K562 (cell line): ENCODE data around the gene TGM1. TPM values are rescaled to one million over a fixed set of nuclear protein-coding genes. Genes with fewer than 3 reads are reported as not detected.

Source experiments
- ATAC-seq: fragments of 200-7000 bp; cut with Tn5 transposase; 3 replicates; pipeline ENCODE4 v1.9.1; 2020; ENCODE audit warnings: moderate library complexity
- BruUV-seq: library from RNA; stranded (reverse); fragments of 400-500 nt; replicated peaks from 2 replicates; lab custom pipeline; 2021; lab: Mats Ljungman, UMichigan
- CTCF ChIA-PET: fragments of 300-600 bp; formaldehyde crosslinking; extraction: SDS; loops from one replicate; lab custom pipeline; 2021; ENCODE audit warnings: low intra/inter-chr PET ratio; lab: Yijun Ruan, JAX
- POLR2A ChIA-PET: fragments of 300-600, 350-650 bp; sonication (Branson Sonifier 250); formaldehyde crosslinking; extraction: SDS; loops from one replicate; lab custom pipeline; 2021; ENCODE audit warnings: antibody characterized with exemption, inconsistent platforms; lab: Yijun Ruan, JAX
- DNase-seq, 4 experiments: peaks; one replicate each; pipeline versions ENCODE4 v3.0.0 to v3.0.0-alpha.2; 2011 to 2018; ENCODE audit warnings: low spot score in 3 of 4, mixed read lengths in 3 of 4; ENCODE audit errors: extremely low read depth in 1 of 4
- FAIRE-seq: peaks from 2 replicates; lab custom pipeline; 2011; peaks lifted over from hg19 to GRCh38; lab: Jason Lieb, UNC
- H2AFZ ChIP-seq: 2 replicates; pipeline ENCODE4 v1.6.0; 2011; ENCODE audit warnings: low read depth, low read length, control low read depth, inconsistent platforms
- H3K27ac ChIP-seq: fragments of 200-600 bp; 3 replicates; pipeline ENCODE4 v1.8.0; 2011; ENCODE audit warnings: low read depth, mild to moderate bottlenecking, control low read depth, inconsistent platforms, low read length, moderate library complexity, mixed read lengths; ENCODE audit errors: extremely low read depth
- H3K27me3 ChIP-seq, 2 experiments: fragments of 300-600 bp in 1 of 2; 2 replicates in 1 of 2; 3 replicates in 1 of 2; pipeline versions ENCODE4 v1.6.0 to v1.8.0; 2011; ENCODE audit warnings: inconsistent platforms in 2 of 2, low read length in 2 of 2, mild to moderate bottlenecking in 1 of 2, mixed read lengths in 1 of 2, moderate library complexity in 1 of 2; ENCODE audit not compliant: control insufficient read depth in 2 of 2, insufficient read depth in 2 of 2
- H3K36me3 ChIP-seq: fragments of 300-600 bp; 3 replicates; pipeline ENCODE4 v1.8.0; 2011; ENCODE audit warnings: mild to moderate bottlenecking, low read length, inconsistent platforms; ENCODE audit not compliant: control insufficient read depth, insufficient read depth
- H3K4me1 ChIP-seq, 2 experiments: fragments of 200-600 bp in 1 of 2; replicated peaks in 1 of 2; 2 replicates in 1 of 2; 3 replicates in 1 of 2; pipeline versions ENCODE4 v1.5.1 to v1.8.0; 2011; ENCODE audit warnings: inconsistent platforms in 2 of 2, low read length in 2 of 2, mild to moderate bottlenecking in 1 of 2, mixed read lengths in 1 of 2, moderate library complexity in 1 of 2; ENCODE audit not compliant: control insufficient read depth in 2 of 2, insufficient read depth in 2 of 2
- H3K4me2 ChIP-seq: 2 replicates; pipeline ENCODE4 v1.6.1; 2011; ENCODE audit warnings: low read length, control low read depth, inconsistent platforms, mixed read lengths; ENCODE audit not compliant: insufficient read depth
- H3K4me3 ChIP-seq: fragments of 200-600 bp; sonication (generic), shearing (Covaris generic); 2 replicates; pipeline ENCODE4 v1.5.1; 2016; ENCODE audit warnings: control low read depth, inconsistent platforms
- H3K79me2 ChIP-seq: fragments of 200-600 bp; 3 replicates; pipeline ENCODE4 v1.8.0; 2011; ENCODE audit warnings: low read length, inconsistent platforms; ENCODE audit not compliant: control insufficient read depth, insufficient read depth
- H3K9ac ChIP-seq, 2 experiments: 2 replicates each; pipeline versions ENCODE4 v1.6.0 to v1.6.1; 2011; ENCODE audit warnings: low read depth in 2 of 2, low read length in 2 of 2, control low read depth in 1 of 2, inconsistent platforms in 1 of 2, mild to moderate bottlenecking in 1 of 2, mixed read lengths in 1 of 2; ENCODE audit not compliant: insufficient read depth in 1 of 2
- H3K9me1 ChIP-seq: one replicate; pipeline ENCODE4 v1.6.0; 2011; ENCODE audit warnings: inconsistent platforms, mild to moderate bottlenecking, low read length, moderate library complexity; ENCODE audit not compliant: control insufficient read depth, insufficient read depth
- H3K9me3 ChIP-seq: replicated peaks from 2 replicates; pipeline ENCODE4 v1.5.1; 2011; ENCODE audit warnings: low read depth, low read length, inconsistent platforms; ENCODE audit not compliant: control insufficient read depth, insufficient read depth
- H4K20me1 ChIP-seq: replicated peaks from 2 replicates; pipeline ENCODE4 v1.6.1; 2011; ENCODE audit warnings: low read length, inconsistent platforms, mixed read lengths; ENCODE audit not compliant: control insufficient read depth, insufficient read depth
- CBFA2T3 ChIP-seq: fragments of 450-650 bp; IDR thresholded peaks from 2 replicates; pipeline ENCODE4 v1.6.1; 2017
- EP300 ChIP-seq: IDR thresholded peaks from 2 replicates; pipeline ENCODE4 v1.6.1; 2012; ENCODE audit warnings: low read length, improper control_type of control experiment
- MXD1 ChIP-seq: fragments of 250-450 bp; sonication (Bioruptor Pico); IDR thresholded peaks from 2 replicates; pipeline ENCODE4 v1.8.0; 2021; ENCODE audit warnings: borderline replicate concordance, mild to moderate bottlenecking, moderate library complexity; ENCODE audit not compliant: poor library complexity, severe bottlenecking
- SMARCC2 ChIP-seq: fragments of 450-650 bp; IDR thresholded peaks from 2 replicates; pipeline ENCODE4 v1.6.1; 2017; ENCODE audit warnings: antibody characterized with exemption, moderate library complexity, mild to moderate bottlenecking, low read depth
- TBP ChIP-seq: optimal IDR thresholded peaks from 2 replicates; pipeline ENCODE3; 2011; ENCODE audit warnings: low read depth, low read length, improper control_type of control experiment
- TCF15 ChIP-seq: fragments of 250-450 bp; sonication (Bioruptor Pico); IDR thresholded peaks from 2 replicates; pipeline ENCODE4 v1.8.0; 2022; ENCODE audit warnings: moderate library complexity, mild to moderate bottlenecking, inconsistent platforms
- VEZF1 ChIP-seq: fragments of 200-800 bp; sonication (Bioruptor generic); IDR thresholded peaks from 2 replicates; pipeline ENCODE4 v1.6.1; 2017; ENCODE audit warnings: missing genetic modification characterization, missing compliant biosample characterization
- WGBS: fragments of 100-300 bp; shearing (Covaris generic); methylation state at CpG from one replicate; pipeline ENCODE4 v1.1.6; 2016; ENCODE audit warnings: low coverage, mixed read lengths; ENCODE audit not compliant: insufficient coverage; ENCODE audit errors: missing lambda C conversion rate; 5-methylcytosine and 5-hydroxymethylcytosine counted together
- in situ Hi-C: fragments of 300-500 bp; cut with MboI; formaldehyde crosslinking; loops from 4 replicates; pipeline ENCODE4 v1.15.0; 2018; ENCODE audit warnings: inconsistent platforms, mixed read lengths
- intact Hi-C: fragments of 100-400 bp; cut with micrococcal nuclease; formaldehyde crosslinking; loops from 2 replicates; pipeline ENCODE4 v1.14.2; 2022
- polyA plus RNA-seq, 8 experiments: library from polyadenylated mRNA; depleted of rRNA in 4 of 8; stranded (reverse) in 5 of 8; unstranded in 3 of 8; fragments of >200 nt; fragmentation: Nextera tagmentation in 2 of 8; fragmentation: Illumina TruSeq in 1 of 8; extraction: Ambion mirVana in 2 of 8; extraction: Trizol in 1 of 8; gene quantifications; 2 replicates each; pipeline versions ENCODE4 v1.2.1 to v1.2.3, GENCODE V29; 2011 to 2014; ENCODE audit warnings: inconsistent platforms in 1 of 8, missing spikeins in 1 of 8
- total RNA-seq, 7 experiments: library from RNA; depleted of rRNA in 6 of 7; stranded (reverse); fragments of >200 nt in 6 of 7; fragmentation: Illumina TruSeq in 2 of 7; extraction: Trizol in 2 of 7; gene quantifications; 2 replicates each; pipeline versions ENCODE4 v1.2.1 to v1.2.3, GENCODE V29; 2011 to 2021; ENCODE audit warnings: low replicate concordance in 1 of 7

Gene TGM1
- total and polyA plus RNA-seq, 9 of the 15 experiments (the other 6 are each of a cell fraction or from before 2014, with no cell fraction given), result 0.13 to 4.4 (median 0.88) TPM

- intact Hi-C loops, result no loop called here
- Histone ChIP-seq H3K9me3 (no peaks in the 10 kb centered on the region), H2AFZ (no peak overlapping the region), H3K79me2 (no peaks in the 10 kb centered on the region), H3K4me2 (no peak overlapping the region), H3K9me1 (no peaks in the 10 kb centered on the region), H3K27ac (no peak overlapping the region), H3K9ac (no peak overlapping the region), H3K4me1 (peaks cover 0 to 3% of the 10 kb centered on the region in 2 experiments; a peak in 2 of 5 replicates), H3K27me3 (no peaks in the 10 kb centered on the region), H4K20me1 (no peaks in the 10 kb centered on the region), H3K4me3 (no peak overlapping the region), H3K36me3 (no peaks in the 10 kb centered on the region)
- in situ Hi-C loops, result no loop called here
- no peak for ATAC-seq
- 31% methylated on average over 2 of the region's 3 CpGs for WGBS
- DNase-seq, result no peak
- ChIA-PET CTCF (no interaction called here), POLR2A (interaction anchor here (1.7 kb wide), 1 partner anchor 10 kb away, joined by 5 read pairs; no protein-coding TSS in a partner anchor)
- BruUV-seq, result no TSS peak
- FAIRE-seq, result no peak
- TF ChIP-seq VEZF1 (CRISPR knock-in tag) (no peak), SMARCC2 (no peak), EP300 (no peak), TCF15 (CRISPR knock-in tag) (no peak), MXD1 (CRISPR knock-in tag) (no peak), TBP (no peak), CBFA2T3 (no peak)
Measured at GRCh38 chr14:24282736-24283135, 19.8 kb upstream of the TGM1 start.
